SU-DHL-6 (cell line): Measurements from ENCODE around the gene RASGRF1.

ENCODE experiments used
- CTCF ChIP-seq: fragments of 200-600 bp; sonication (generic); IDR thresholded peaks from one replicate; pipeline ENCODE4 v1.5.1; 2017; ENCODE audit warnings: antibody characterized with exemption, mild to moderate bottlenecking, low read length, moderate library complexity; ENCODE audit not compliant: insufficient read depth, poor library complexity, severe bottlenecking
- EZH2phosphoT487 ChIP-seq: fragments of 200-600 bp; sonication (generic), shearing (Covaris generic); conservative IDR thresholded peaks from 2 replicates; pipeline ENCODE4 v1.6.1; 2018; ENCODE audit warnings: mild to moderate bottlenecking, antibody characterized with exemption, low read length, moderate library complexity, mixed read lengths

- TF ChIP-seq CTCF (no peak), EZH2phosphoT487 (no peak)
Observed at GRCh38 chr15:79059081-79059572, 31.5 kb downstream of the RASGRF1 start.
